Panc1 (cell line): ENCODE results near the gene TSHZ2. TPM values are rescaled to one million over a fixed set of nuclear protein-coding genes. Genes with fewer than 3 reads are reported as not detected.

Experiments used
- ATAC-seq: fragments of 200-7000 bp; cut with Tn5 transposase; 2 replicates; pipeline ENCODE4 v1.9.1; 2020; ENCODE audit warnings: mild to moderate bottlenecking, moderate library complexity
- BruUV-seq: library from RNA; stranded (reverse); fragments of 400-500 nt; replicated peaks from 2 replicates; lab custom pipeline; 2021; lab: Mats Ljungman, UMichigan
- CTCF ChIA-PET: fragments of 300-600 bp; sonication (Branson Sonifier 250); formaldehyde crosslinking; loops from one replicate; lab custom pipeline; 2022; ENCODE audit warnings: antibody characterized with exemption; lab: Charles Lee
- POLR2A ChIA-PET: fragments of 300-600 bp; sonication (Branson Sonifier 250); formaldehyde crosslinking; loops from one replicate; lab custom pipeline; 2022; ENCODE audit warnings: antibody characterized with exemption; lab: Charles Lee
- DNase-seq: peaks from one replicate; pipeline ENCODE4 v3.0.0-alpha.2; 2010; ENCODE audit warnings: low read depth, low spot score
- H3K27ac ChIP-seq: 2 replicates; pipeline ENCODE4 v1.5.1; 2011; ENCODE audit warnings: mild to moderate bottlenecking, low read length, inconsistent platforms
- H3K27me3 ChIP-seq: fragments of 200-500 bp; sonication (Bioruptor generic); 2 replicates; pipeline ENCODE4 v1.6.0; 2014; ENCODE audit warnings: low read length, inconsistent platforms; ENCODE audit not compliant: control insufficient read depth, insufficient read depth
- H3K36me3 ChIP-seq: fragments of 200-500 bp; sonication (Bioruptor generic); 2 replicates; pipeline ENCODE4 v1.5.1; 2014; ENCODE audit warnings: inconsistent platforms, mild to moderate bottlenecking, low read length, moderate library complexity; ENCODE audit not compliant: control insufficient read depth, insufficient read depth
- H3K4me1 ChIP-seq: 2 replicates; pipeline ENCODE4 v1.5.1; 2011; ENCODE audit warnings: inconsistent platforms, mild to moderate bottlenecking, low read length, moderate library complexity; ENCODE audit not compliant: control insufficient read depth, insufficient read depth
- H3K4me3 ChIP-seq, 2 experiments: 2 replicates each; pipeline ENCODE4 v1.5.1; 2011 to 2012; ENCODE audit warnings: low read depth in 2 of 2, low read length in 2 of 2, mild to moderate bottlenecking in 2 of 2, inconsistent platforms in 1 of 2, moderate library complexity in 1 of 2
- H3K9me3 ChIP-seq: fragments of 200-500 bp; sonication (Bioruptor generic); 2 replicates; pipeline ENCODE4 v1.5.1; 2014; ENCODE audit warnings: low read depth, mild to moderate bottlenecking, inconsistent platforms, low read length, moderate library complexity; ENCODE audit not compliant: control insufficient read depth, insufficient read depth
- CTCF ChIP-seq: fragments of 450-650 bp; IDR thresholded peaks from 2 replicates; pipeline ENCODE4 v1.5.1; 2017; ENCODE audit warnings: mild to moderate bottlenecking
- POLR2AphosphoS5 ChIP-seq: IDR thresholded peaks from 2 replicates; pipeline ENCODE4 v1.6.1; 2012; ENCODE audit warnings: mild to moderate bottlenecking, low read depth, low read length, moderate library complexity
- SIN3A ChIP-seq: IDR thresholded peaks from 2 replicates; pipeline ENCODE4 v1.6.1; 2012; ENCODE audit warnings: low read depth, mild to moderate bottlenecking, low read length, moderate library complexity, borderline replicate concordance; ENCODE audit not compliant: insufficient read depth
- TCF7L2 ChIP-seq: IDR thresholded peaks from 2 replicates; pipeline ENCODE4 v1.6.1; 2011; ENCODE audit warnings: mild to moderate bottlenecking, low read depth, low read length, inconsistent platforms
- in situ Hi-C: cut with HindIII; loops from 2 replicates; pipeline ENCODE4 v1.10.0; 2016; ENCODE audit warnings: low sequenced_read_pairs, low pct_unique_long_range_greater_than_20kb
- intact Hi-C: fragments of 100-400 bp; cut with micrococcal nuclease; formaldehyde crosslinking; loops from one replicate; pipeline ENCODE4 v1.10.0; 2022; ENCODE audit not compliant: unreplicated experiment
- total RNA-seq: library from RNA; stranded (reverse); gene quantifications from one replicate; pipeline ENCODE4 v1.2.1, GENCODE V29; 2021; ENCODE audit not compliant: unreplicated experiment
- TF ChIP-seq, protein P1 (sequence below), 2 experiments: IDR thresholded peaks; 2 replicates each; pipeline ENCODE4 v1.6.1; 2011 to 2012; ENCODE audit warnings: low read depth in 2 of 2, control low read depth in 1 of 2, low read length in 1 of 2, mild to moderate bottlenecking in 1 of 2, moderate library complexity in 1 of 2; ENCODE audit not compliant: insufficient read depth in 1 of 2

The TSHZ2 gene
- total RNA-seq, 1 experiment from 2014 or later = 0.36 TPM

- Histone ChIP-seq H3K36me3 (no peaks in the 10 kb centered on the region), H3K27ac (no peak overlapping the region), H3K4me1 (no peaks in the 10 kb centered on the region), H3K9me3 (no peaks in the 10 kb centered on the region), H3K27me3 (peaks cover 10% of the 10 kb centered on the region), H3K4me3 (no peak overlapping the region)
- TF ChIP-seq, protein P1, sequence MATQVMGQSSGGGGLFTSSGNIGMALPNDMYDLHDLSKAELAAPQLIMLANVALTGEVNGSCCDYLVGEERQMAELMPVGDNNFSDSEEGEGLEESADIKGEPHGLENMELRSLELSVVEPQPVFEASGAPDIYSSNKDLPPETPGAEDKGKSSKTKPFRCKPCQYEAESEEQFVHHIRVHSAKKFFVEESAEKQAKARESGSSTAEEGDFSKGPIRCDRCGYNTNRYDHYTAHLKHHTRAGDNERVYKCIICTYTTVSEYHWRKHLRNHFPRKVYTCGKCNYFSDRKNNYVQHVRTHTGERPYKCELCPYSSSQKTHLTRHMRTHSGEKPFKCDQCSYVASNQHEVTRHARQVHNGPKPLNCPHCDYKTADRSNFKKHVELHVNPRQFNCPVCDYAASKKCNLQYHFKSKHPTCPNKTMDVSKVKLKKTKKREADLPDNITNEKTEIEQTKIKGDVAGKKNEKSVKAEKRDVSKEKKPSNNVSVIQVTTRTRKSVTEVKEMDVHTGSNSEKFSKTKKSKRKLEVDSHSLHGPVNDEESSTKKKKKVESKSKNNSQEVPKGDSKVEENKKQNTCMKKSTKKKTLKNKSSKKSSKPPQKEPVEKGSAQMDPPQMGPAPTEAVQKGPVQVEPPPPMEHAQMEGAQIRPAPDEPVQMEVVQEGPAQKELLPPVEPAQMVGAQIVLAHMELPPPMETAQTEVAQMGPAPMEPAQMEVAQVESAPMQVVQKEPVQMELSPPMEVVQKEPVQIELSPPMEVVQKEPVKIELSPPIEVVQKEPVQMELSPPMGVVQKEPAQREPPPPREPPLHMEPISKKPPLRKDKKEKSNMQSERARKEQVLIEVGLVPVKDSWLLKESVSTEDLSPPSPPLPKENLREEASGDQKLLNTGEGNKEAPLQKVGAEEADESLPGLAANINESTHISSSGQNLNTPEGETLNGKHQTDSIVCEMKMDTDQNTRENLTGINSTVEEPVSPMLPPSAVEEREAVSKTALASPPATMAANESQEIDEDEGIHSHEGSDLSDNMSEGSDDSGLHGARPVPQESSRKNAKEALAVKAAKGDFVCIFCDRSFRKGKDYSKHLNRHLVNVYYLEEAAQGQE (IDR thresholded peaks at IDR 0.05; ENCODE audit: insufficient read depth in 1 of 2, low read depth in 2 of 2, low read length in 1 of 2) = no peak
- no peak for TF ChIP-seq POLR2AphosphoS5
- TF ChIP-seq SIN3A = no peak
- no peak for TF ChIP-seq CTCF
- TF ChIP-seq TCF7L2 = no peak
- ChIA-PET CTCF (no interaction called here), POLR2A (no interaction called here)
- intact Hi-C loops = no loop called here
- ATAC-seq (no peak), DNase-seq (no peak)
- in situ Hi-C loops = no loop called here
- BruUV-seq = no TSS peak
Observed at GRCh38 chr20:53301869-53302268, 329.7 kb downstream of the TSHZ2 start.

DNA sequence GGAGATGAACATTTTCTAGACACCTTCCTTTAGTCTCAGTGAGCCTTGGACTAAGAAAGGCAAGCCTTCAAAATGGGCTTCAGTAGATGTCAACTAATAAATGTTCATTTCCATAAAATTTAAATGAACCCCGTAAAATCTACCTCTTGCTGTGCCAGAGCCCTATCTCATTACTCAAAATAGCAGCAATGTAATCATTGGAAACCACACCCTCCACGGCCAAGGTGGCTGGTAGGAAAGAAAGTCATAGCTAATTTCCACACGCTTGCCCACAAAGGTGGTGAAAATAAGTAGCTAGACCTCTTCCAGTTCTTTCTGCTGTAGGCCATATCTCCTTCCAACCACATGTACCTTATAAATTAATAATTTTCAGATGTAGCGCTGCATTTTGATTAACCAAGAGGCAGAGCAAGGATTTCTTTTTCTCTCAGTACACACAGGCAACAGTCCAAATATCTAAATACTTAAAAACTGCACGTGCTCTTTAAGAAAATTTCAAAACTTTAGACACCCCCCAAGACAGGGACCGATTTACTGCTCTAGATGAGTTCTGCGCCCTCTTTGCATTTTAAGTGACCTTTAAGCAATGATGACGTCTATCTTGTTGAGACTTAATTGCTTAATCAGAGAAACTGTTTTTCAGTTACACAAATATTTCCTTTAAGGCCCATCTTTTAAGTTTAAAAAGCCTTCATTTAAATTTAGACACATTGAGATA, 330.7 kb downstream of the TSHZ2 start:
- POLR2A ChIA-PET = no interaction called here
- intact Hi-C loops = no loop called here

More for the DNA sequence above, 330.7 kb downstream of the TSHZ2 start:
- no peaks in the 10 kb centered on the region for H3K9me3 ChIP-seq
- no peak for TF ChIP-seq SIN3A
- TF ChIP-seq CTCF = no peak
- TF ChIP-seq, protein P1 (IDR thresholded peaks at IDR 0.05; ENCODE audit: insufficient read depth in 1 of 2, low read depth in 2 of 2, low read length in 1 of 2) = no peak
- TF ChIP-seq TCF7L2 = no peak
- TF ChIP-seq POLR2AphosphoS5 = no peak
- no peaks in the 10 kb centered on the region for H3K36me3 ChIP-seq
- no peak overlapping the region for H3K27ac ChIP-seq
- ATAC-seq (no peak), DNase-seq (no peak)
- H3K4me3 ChIP-seq = no peak overlapping the region
- no peaks in the 10 kb centered on the region for H3K4me1 ChIP-seq
- H3K27me3 ChIP-seq = peaks cover 10% of the 10 kb centered on the region
- CTCF ChIA-PET = no interaction called here
- in situ Hi-C loops = no loop called here
- BruUV-seq = no TSS peak
